Gastroesophageal sphincter (tissue), 4 donors: ENCODE measurements around the gene MYO1B. TPM values are rescaled to one million over a fixed set of nuclear protein-coding genes. Genes with fewer than 3 reads are reported as not detected.

Source experiments
- ATAC-seq: fragments of 150-250 bp; one replicate; pipeline ENCODE4 v1.9.1; 2016; ENCODE audit warnings: mild to moderate bottlenecking, moderate library complexity
- H3K27ac ChIP-seq, 4 donors: fragments of 200-600 bp; sonication (generic) in 3 of 4; 1 replicate in 3 of 4; 2 replicates in 1 of 4; pipeline ENCODE4 v1.5.1; 2016 to 2019
- H3K27me3 ChIP-seq: fragments of 200-600 bp; sonication (generic); one replicate; pipeline ENCODE4 v1.5.1; 2019
- H3K36me3 ChIP-seq, 2 donors: fragments of 200-600 bp; sonication (generic); one replicate each; pipeline ENCODE4 v1.5.1; 2019; ENCODE audit warnings: control low read depth in 1 of 2
- H3K4me1 ChIP-seq, 3 donors: fragments of 200-600 bp; sonication (generic); 1 replicate in 2 of 3; 2 replicates in 1 of 3; pipeline ENCODE4 v1.5.1; 2016 to 2019; ENCODE audit warnings: control low read depth in 2 of 3
- H3K4me3 ChIP-seq, 2 donors: fragments of 200-600 bp; sonication (generic); one replicate each; pipeline ENCODE4 v1.5.1; 2019; ENCODE audit warnings: mild to moderate bottlenecking in 1 of 2, moderate library complexity in 1 of 2
- H3K9me3 ChIP-seq, 3 donors: fragments of 200-600 bp; sonication (generic); one replicate each; pipeline ENCODE4 v1.5.1; 2017 to 2019; ENCODE audit warnings: control low read depth in 2 of 3
- EP300 ChIP-seq: sonication (generic); formaldehyde crosslinking; IDR thresholded peaks from one replicate; pipeline ENCODE4 v1.6.1; 2017; ENCODE audit warnings: antibody characterized with exemption, mild to moderate bottlenecking
- POLR2A ChIP-seq, 2 donors: fragments of 450-650 bp; IDR thresholded peaks; one replicate each; pipeline ENCODE4 v1.6.1; 2017; ENCODE audit warnings: antibody characterized with exemption in 2 of 2, mild to moderate bottlenecking in 2 of 2, moderate library complexity in 1 of 2
- POLR2AphosphoS5 ChIP-seq: sonication (generic); formaldehyde crosslinking; IDR thresholded peaks from one replicate; pipeline ENCODE4 v1.6.1; 2017; ENCODE audit warnings: antibody characterized with exemption
- WGBS, 2 donors: methylation state at CpG; one replicate each; pipeline ENCODE4 v1.1.5; 2018; ENCODE audit warnings: low coverage in 1 of 2; 5-methylcytosine and 5-hydroxymethylcytosine counted together
- total RNA-seq, 4 donors: library from RNA; depleted of rRNA; stranded (reverse); fragments of >200 nt; gene quantifications; one replicate each; pipeline ENCODE4 v1.1.0, GENCODE V29; 2016
- TF ChIP-seq, protein P1 (sequence below), 4 experiments: fragments of 200-600 bp in 2 of 4; fragments of 450-650 bp in 2 of 4; sonication (generic) in 1 of 4; IDR thresholded peaks; one replicate each; pipeline ENCODE4 v1.5.1; 2017 to 2019; ENCODE audit warnings: antibody characterized with exemption in 4 of 4, mild to moderate bottlenecking in 2 of 4, moderate library complexity in 2 of 4

The MYO1B gene
- total RNA-seq, 4 donors from 2014 or later = 17.3 to 45.0 (median 21.0) TPM

DNA sequence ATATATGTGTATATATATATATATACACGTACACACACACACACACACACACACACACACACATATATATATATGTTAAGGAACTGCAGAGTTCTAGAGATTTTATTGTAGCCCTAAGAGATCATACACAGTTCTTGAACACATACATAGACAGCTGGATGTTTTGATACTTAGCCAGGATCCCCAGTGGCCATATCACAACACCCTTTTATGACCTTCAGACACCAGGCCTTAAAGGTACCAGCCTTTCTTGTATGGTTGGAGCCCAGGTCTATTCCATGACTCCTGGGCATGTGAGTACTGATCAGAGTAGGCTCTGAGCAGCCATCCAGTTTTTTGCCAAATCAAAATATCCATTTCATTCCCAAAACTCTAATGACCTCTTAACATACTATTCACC lies 138.3 kb downstream of the MYO1B start:
- H3K27ac ChIP-seq = no peak overlapping the region
- WGBS, 2 donors = no CpG with 5 or more reads among the region's 1 CpG

DNA sequence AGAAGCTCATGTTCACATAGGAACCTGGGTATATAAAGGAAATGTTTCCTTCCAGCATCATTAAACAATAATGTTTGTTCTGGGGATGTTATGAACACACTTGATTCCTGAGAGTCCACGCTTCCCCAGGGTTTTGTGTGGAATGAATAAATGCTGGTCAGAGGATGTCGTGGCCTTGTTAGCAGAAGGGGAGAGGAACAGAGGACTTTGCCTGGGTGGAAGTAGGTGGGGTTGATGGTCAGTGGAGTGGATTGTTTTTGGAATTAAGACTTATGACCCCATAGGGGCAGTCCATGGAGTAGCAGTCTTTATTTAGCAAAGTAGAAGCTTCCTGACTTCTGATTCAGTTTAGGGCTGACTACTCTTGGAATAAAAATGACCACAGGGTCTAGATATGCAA lies 139.6 kb downstream of the MYO1B start:
- Histone ChIP-seq H3K27me3 (no peaks in the 10 kb centered on the region), H3K27ac (no peak overlapping the region), H3K4me1 (peaks cover 0 to 8% (median 0%) of the 10 kb centered on the region in 3 donors), H3K4me3 (no peak overlapping the region), H3K9me3 (no peaks in the 10 kb centered on the region), H3K36me3 (peaks cover 0 to 9% of the 10 kb centered on the region in 2 donors)
- WGBS, 2 donors = 57 to 77% methylated on average over 2 of the region's 2 CpGs
- TF ChIP-seq POLR2AphosphoS5 = no peak
- TF ChIP-seq POLR2A (IDR thresholded peaks at IDR 0.05) = no peak
- no peak for TF ChIP-seq EP300
- TF ChIP-seq, protein P1, sequence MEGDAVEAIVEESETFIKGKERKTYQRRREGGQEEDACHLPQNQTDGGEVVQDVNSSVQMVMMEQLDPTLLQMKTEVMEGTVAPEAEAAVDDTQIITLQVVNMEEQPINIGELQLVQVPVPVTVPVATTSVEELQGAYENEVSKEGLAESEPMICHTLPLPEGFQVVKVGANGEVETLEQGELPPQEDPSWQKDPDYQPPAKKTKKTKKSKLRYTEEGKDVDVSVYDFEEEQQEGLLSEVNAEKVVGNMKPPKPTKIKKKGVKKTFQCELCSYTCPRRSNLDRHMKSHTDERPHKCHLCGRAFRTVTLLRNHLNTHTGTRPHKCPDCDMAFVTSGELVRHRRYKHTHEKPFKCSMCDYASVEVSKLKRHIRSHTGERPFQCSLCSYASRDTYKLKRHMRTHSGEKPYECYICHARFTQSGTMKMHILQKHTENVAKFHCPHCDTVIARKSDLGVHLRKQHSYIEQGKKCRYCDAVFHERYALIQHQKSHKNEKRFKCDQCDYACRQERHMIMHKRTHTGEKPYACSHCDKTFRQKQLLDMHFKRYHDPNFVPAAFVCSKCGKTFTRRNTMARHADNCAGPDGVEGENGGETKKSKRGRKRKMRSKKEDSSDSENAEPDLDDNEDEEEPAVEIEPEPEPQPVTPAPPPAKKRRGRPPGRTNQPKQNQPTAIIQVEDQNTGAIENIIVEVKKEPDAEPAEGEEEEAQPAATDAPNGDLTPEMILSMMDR (IDR thresholded peaks at IDR 0.05) = no peak
- no peak for ATAC-seq

More for the DNA sequence above, 138.3 kb downstream of the MYO1B start:
- Histone ChIP-seq H3K4me1 (peaks cover 0 to 8% (median 0%) of the 10 kb centered on the region in 3 donors), H3K27me3 (no peaks in the 10 kb centered on the region), H3K9me3 (no peaks in the 10 kb centered on the region), H3K4me3 (no peak overlapping the region), H3K36me3 (peaks cover 0 to 9% of the 10 kb centered on the region in 2 donors)
- TF ChIP-seq POLR2AphosphoS5 = no peak
- no peak for TF ChIP-seq EP300
- TF ChIP-seq, protein P1 (IDR thresholded peaks at IDR 0.05) = no peak
- TF ChIP-seq POLR2A (IDR thresholded peaks at IDR 0.05) = no peak
- ATAC-seq = no peak

DNA sequence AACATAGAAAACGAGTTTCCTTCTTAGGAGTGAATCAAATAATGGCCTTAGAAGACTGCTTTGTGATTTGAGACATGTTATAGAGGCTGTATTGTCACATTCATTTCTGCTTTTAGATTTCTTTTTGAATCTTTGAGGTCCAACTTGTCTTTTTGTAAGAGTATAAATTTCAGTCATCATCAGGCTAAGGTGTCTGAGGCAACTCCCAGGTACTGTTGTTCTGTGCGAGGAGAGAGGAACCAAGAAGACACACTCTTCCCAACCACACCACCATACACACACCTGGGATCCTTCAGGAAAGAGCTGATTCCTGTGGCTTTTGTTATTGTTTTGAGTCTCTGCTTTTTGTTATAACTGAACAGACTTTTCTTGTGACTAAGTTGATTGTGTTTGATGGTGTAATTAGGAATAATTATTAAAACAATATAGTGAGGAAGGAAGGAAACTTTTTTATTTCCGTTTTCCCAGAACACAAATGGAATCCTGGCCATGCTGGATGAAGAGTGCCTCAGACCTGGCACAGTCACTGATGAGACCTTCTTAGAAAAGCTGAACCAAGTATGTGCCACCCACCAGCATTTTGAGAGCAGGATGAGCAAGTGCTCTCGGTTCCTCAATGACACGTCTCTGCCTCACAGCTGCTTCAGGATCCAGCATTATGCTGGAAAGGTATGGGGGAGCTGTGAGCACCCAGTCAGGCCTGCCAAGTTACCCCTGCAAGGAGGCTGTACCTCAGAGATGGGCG lies 140.4 kb downstream of the MYO1B start:
- TF ChIP-seq, protein P1 (IDR thresholded peaks at IDR 0.05) = no peak
- TF ChIP-seq EP300 (no peak), POLR2AphosphoS5 (no peak), POLR2A (IDR thresholded peaks at IDR 0.05) (no peak)
- Histone ChIP-seq H3K27ac (no peak overlapping the region), H3K4me1 (peaks cover 0 to 8% (median 0%) of the 10 kb centered on the region in 3 donors), H3K9me3 (no peaks in the 10 kb centered on the region), H3K27me3 (no peaks in the 10 kb centered on the region), H3K4me3 (no peak overlapping the region), H3K36me3 (peaks cover 0 to 10% of the 10 kb centered on the region in 2 donors)
- ATAC-seq = no peak
- 53 to 85% methylated on average over 3 to 4 of the region's 6 CpGs for WGBS, 2 donors

DNA sequence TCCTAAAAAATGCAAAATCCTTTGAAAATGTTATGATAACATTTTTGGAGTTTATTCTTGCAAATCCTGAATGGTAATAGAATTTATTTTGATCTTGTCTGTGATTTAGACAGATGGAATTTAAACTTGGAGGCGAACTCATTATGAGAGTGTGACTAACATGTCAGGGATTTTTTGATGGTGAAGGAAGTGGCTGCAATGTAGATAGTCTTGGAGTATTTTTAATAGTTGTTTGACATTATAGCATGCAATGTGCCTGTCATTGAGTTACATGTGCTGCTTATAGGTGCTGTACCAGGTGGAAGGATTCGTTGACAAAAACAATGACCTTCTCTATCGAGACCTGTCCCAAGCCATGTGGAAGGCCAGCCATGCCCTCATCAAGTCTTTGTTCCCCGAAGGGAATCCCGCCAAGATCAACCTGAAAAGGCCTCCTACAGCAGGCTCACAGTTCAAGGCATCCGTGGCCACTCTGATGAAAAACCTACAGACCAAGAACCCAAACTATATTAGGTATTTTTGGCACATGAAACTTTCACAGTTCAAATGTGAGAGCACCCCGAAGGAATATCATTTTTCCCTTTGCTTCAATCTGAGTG lies 141.8 kb downstream of the MYO1B start:
- ATAC-seq = no peak
- Histone ChIP-seq H3K4me1 (peaks cover 0 to 8% (median 0%) of the 10 kb centered on the region in 3 donors), H3K9me3 (no peaks in the 10 kb centered on the region), H3K4me3 (no peak overlapping the region), H3K36me3 (peaks cover 0 to 20% of the 10 kb centered on the region in 2 donors), H3K27me3 (no peaks in the 10 kb centered on the region), H3K27ac (no peak overlapping the region)
- 76 to 80% methylated on average over 4 to 5 of the region's 7 CpGs for WGBS, 2 donors
- TF ChIP-seq POLR2A (IDR thresholded peaks at IDR 0.05) (no peak), EP300 (no peak)
- TF ChIP-seq, protein P1 (IDR thresholded peaks at IDR 0.05) = no peak

DNA sequence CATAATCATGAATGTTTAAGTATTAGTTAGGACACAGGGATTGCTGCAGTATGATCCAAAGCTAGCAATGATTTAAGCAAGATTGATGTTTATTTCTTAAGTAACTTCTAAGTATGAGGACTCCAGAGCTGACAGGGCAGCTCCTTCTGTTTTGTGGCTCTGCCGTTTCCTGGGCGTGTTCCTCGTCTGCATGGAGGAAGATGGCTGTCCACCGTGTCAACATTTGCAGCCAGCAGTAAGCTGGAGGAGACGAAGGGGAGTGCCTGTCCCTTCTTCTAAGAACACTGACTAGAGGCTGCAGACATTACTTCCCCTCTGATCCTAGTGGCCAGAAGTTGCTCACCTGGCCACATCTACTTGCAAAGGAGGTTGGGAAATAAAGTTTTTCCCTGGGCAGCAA lies 144.1 kb downstream of the MYO1B start:
- Histone ChIP-seq H3K27me3 (no peaks in the 10 kb centered on the region), H3K4me1 (no peaks in the 10 kb centered on the region), H3K27ac (no peak overlapping the region), H3K36me3 (peaks cover 0 to 31% of the 10 kb centered on the region in 2 donors), H3K4me3 (no peak overlapping the region), H3K9me3 (no peaks in the 10 kb centered on the region)
- TF ChIP-seq POLR2AphosphoS5 = no peak
- no peak for TF ChIP-seq EP300
- no peak for TF ChIP-seq POLR2A (IDR thresholded peaks at IDR 0.05)
- TF ChIP-seq, protein P1 (IDR thresholded peaks at IDR 0.05) = no peak
- 76 to 98% methylated on average over 4 to 5 of the region's 5 CpGs for WGBS, 2 donors
- ATAC-seq = no peak
